HG02938 (cell line): ENCODE results near the gene NDUFAF8.

Source experiments
- ATAC-seq: cut with Tn5 transposase; IDR thresholded peaks from one replicate; pipeline ENCODE4 v1.9.1; 2021; ENCODE audit warnings: mild to moderate bottlenecking, moderate library complexity; ENCODE audit not compliant: unreplicated experiment

Gene NDUFAF8

GRCh38 chr17:81250286-81251093 is 11.4 kb downstream of the NDUFAF8 start:
- ATAC-seq: no peak

- no peak for ATAC-seq
Observed at GRCh38 chr17:81251094-81251708, 12.1 kb downstream of the NDUFAF8 start.

- no peak for ATAC-seq
Observed at GRCh38 chr17:81251709-81252301, 12.7 kb downstream of the NDUFAF8 start.

GRCh38 chr17:81252326-81252986 is 13.3 kb downstream of the NDUFAF8 start:
- ATAC-seq: no peak

- ATAC-seq: no peak
Observed at GRCh38 chr17:81252987-81253329, 13.8 kb downstream of the NDUFAF8 start.

GRCh38 chr17:81253358-81254131 is 14.4 kb downstream of the NDUFAF8 start:
- ATAC-seq: no peak

GRCh38 chr17:81254955-81255717 is 16.0 kb downstream of the NDUFAF8 start:
- no peak for ATAC-seq

- ATAC-seq: no peak
Observed at GRCh38 chr17:81256616-81257015, 17.5 kb downstream of the NDUFAF8 start.

- ATAC-seq: no peak
Observed at GRCh38 chr17:81257533-81257932, 18.4 kb downstream of the NDUFAF8 start.

- ATAC-seq: no peak
Observed at GRCh38 chr17:81258292-81258691, 19.2 kb downstream of the NDUFAF8 start.

GRCh38 chr17:81259058-81259605 is 20.0 kb downstream of the NDUFAF8 start:
- ATAC-seq: no peak

GRCh38 chr17:81260171-81260570 is 21.1 kb downstream of the NDUFAF8 start:
- no peak for ATAC-seq

- ATAC-seq: no peak
Observed at GRCh38 chr17:81260641-81261040, 21.5 kb downstream of the NDUFAF8 start.

- no peak for ATAC-seq
Observed at GRCh38 chr17:81261096-81261495, 22.0 kb downstream of the NDUFAF8 start.

GRCh38 chr17:81261582-81262336 is 22.6 kb downstream of the NDUFAF8 start:
- ATAC-seq: no peak

- no peak for ATAC-seq
Observed at GRCh38 chr17:81263371-81264181, 24.5 kb downstream of the NDUFAF8 start.

GRCh38 chr17:81264640-81265039 is 25.5 kb downstream of the NDUFAF8 start:
- no peak for ATAC-seq

GRCh38 chr17:81265576-81265975 is 26.5 kb downstream of the NDUFAF8 start:
- ATAC-seq: no peak
